Fibroblast of skin of scalp (primary cell): Measurements from ENCODE around the gene GRM8. TPM values are rescaled to one million over a fixed set of nuclear protein-coding genes. Genes with fewer than 3 reads are reported as not detected.

ENCODE experiments used
- DNase-seq: peaks from one replicate; pipeline ENCODE4 v3.0.0-alpha.2; 2013
- polyA plus RNA-seq, 2 experiments: library from polyadenylated mRNA; unstranded; fragments of 120-200 nt; gene quantifications; one replicate each; pipeline ENCODE4 v1.2.1, GENCODE V29; 2013; ENCODE audit not compliant: insufficient read length in 2 of 2

Gene GRM8
- polyA plus RNA-seq (2013, experiment 1 of 2; ENCODE audit: insufficient read length): not detected
- 0.28 TPM for polyA plus RNA-seq (2013, experiment 2 of 2; ENCODE audit: insufficient read length)

GRCh38 chr7:127252778-127253280 lies at the start of gene GRM8:
TSS of gene GRM8 (minus strand) at chr7:127252941.
- DNase-seq: peak; percentile 26

- DNase-seq: no peak
Measured at GRCh38 chr7:127290801-127291361, 38.1 kb upstream of the GRM8 start.

GRCh38 chr7:127290116-127290655 lies 37.4 kb upstream of the GRM8 start:
- DNase-seq: no peak

- no peak for DNase-seq
Measured at GRCh38 chr7:127287133-127287532, 34.4 kb upstream of the GRM8 start.

- no peak for DNase-seq
Measured at GRCh38 chr7:127270093-127270492, 17.4 kb upstream of the GRM8 start.

GRCh38 chr7:127266047-127266446 lies 13.3 kb upstream of the GRM8 start:
- DNase-seq: no peak

- DNase-seq: no peak
Measured at GRCh38 chr7:127264219-127264618, 11.5 kb upstream of the GRM8 start.

- no peak for DNase-seq
Measured at GRCh38 chr7:127258111-127258510, 5.4 kb upstream of the GRM8 start.

- DNase-seq: no peak
Measured at GRCh38 chr7:127257086-127257485, 4.3 kb upstream of the GRM8 start.

- DNase-seq: no peak
Measured at GRCh38 chr7:127256041-127256725, 3.4 kb upstream of the GRM8 start.

- DNase-seq: no peak
Measured at GRCh38 chr7:127254163-127254684, 1.5 kb upstream of the GRM8 start.

- peak; percentile 51 for DNase-seq
Measured at GRCh38 chr7:127253281-127254162, 781 bp upstream of the GRM8 start.

GRCh38 chr7:127252377-127252713 lies 396 bp downstream of the GRM8 start:
- DNase-seq: no peak

- no peak for DNase-seq
Measured at GRCh38 chr7:127251465-127252376, 1.0 kb downstream of the GRM8 start.

GRCh38 chr7:127251036-127251464 lies 1.7 kb downstream of the GRM8 start:
- no peak for DNase-seq

- no peak for DNase-seq
Measured at GRCh38 chr7:127250312-127251035, 2.3 kb downstream of the GRM8 start.

- DNase-seq: no peak
Measured at GRCh38 chr7:127245607-127246006, 7.1 kb downstream of the GRM8 start.

GRCh38 chr7:127245002-127245401 lies 7.7 kb downstream of the GRM8 start:
- no peak for DNase-seq

- no peak for DNase-seq
Measured at GRCh38 chr7:127239814-127240213, 12.9 kb downstream of the GRM8 start.

GRCh38 chr7:127233630-127234029 lies 19.1 kb downstream of the GRM8 start:
- DNase-seq: no peak

- DNase-seq: no peak
Measured at GRCh38 chr7:127231415-127231814, 21.3 kb downstream of the GRM8 start.
